Glomerular endothelial cell (primary cell): ENCODE measurements around the gene SLC7A7. TPM values are rescaled to one million over a fixed set of nuclear protein-coding genes. Genes with fewer than 3 reads are reported as not detected.
"Not testable (repeated sequence)": the region's sequence is repeated elsewhere in the genome, so short reads cannot be mapped to it uniquely, and the experiment has no call there.

Source experiments
- DNase-seq: peaks from one replicate; pipeline ENCODE4 v3.0.0-alpha.2; 2011; ENCODE audit warnings: low read depth, low spot score; ENCODE audit errors: extremely low read depth
- total RNA-seq: library from RNA; depleted of rRNA; stranded (reverse); fragments of >200 nt; gene quantifications from 2 replicates; pipeline ENCODE4 v1.2.3, GENCODE V29; 2015

SLC7A7 gene
- total RNA-seq, 1 donor from 2014 or later: 38.2 TPM

DNA sequence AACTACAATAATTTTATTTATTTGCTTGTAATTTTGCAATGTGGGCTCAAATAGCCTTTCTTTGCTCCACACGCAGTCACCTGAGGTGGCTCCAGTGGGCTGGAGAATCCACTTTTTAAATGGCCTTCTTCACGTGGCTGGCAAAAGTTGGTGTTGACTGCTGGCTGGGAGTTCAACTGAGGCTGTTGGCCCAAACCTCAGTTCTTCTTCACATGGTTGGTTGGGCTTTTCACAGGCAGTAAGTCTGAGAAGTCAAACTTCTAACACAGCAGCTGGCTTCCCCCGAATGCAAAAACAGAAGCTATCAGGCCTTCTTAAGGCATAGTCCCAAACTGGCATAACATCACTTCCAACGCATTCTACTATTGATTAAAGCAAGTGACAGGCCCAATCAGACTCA lies 50.9 kb downstream of the SLC7A7 start:
- no peak for DNase-seq

DNA sequence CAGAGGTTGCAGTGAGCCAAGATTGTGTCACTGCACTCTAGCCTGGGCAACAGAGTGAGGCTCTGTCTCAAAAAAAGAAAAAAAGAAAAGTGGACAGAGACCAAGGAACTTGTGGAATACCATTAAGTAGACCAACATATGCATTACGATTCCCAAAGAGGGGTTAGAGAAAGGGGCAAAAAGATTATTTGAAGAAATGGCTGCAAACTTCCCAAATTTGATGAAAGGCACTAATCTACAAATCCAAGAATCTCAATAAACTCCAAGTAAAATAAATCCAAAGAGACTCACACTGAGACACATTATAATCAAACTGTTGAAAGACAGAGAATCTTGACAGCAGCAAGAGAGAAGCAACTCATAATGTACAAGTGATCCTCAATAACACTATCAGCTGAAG lies 53.5 kb downstream of the SLC7A7 start:
- DNase-seq: no peak

DNA sequence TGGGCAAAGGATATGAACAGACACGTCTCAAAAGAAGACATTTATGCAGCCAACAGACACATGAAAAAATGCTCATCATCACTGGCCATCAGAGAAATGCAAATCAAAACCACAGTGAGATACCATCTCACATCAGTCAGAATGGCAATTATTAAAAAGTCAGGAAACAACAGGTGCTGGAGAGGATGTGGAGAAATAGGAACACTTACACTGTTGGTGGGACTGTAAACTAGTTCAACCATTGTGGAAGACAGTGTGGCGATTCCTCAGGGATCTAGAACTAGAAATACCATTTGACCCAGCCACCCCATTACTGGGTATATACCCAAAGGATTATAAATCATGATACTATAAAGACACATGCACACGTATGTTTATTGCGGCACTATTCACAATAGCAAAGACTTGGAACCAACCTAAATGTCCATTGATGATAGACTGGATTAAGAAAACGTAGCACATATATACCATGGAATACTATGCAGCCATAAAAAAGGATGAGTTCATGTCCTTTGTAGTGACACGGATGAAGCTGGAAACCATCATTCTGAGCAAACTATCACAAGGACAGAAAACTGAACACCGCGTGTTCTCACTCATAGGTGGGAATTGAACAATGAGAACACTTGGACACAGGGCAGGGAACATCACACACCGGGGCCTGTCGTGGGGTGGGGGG lies 57.1 kb downstream of the SLC7A7 start:
- DNase-seq: not testable (repeated sequence)

GRCh38 chr14:22753586-22753985 lies 61.6 kb downstream of the SLC7A7 start:
- DNase-seq: no peak

DNA sequence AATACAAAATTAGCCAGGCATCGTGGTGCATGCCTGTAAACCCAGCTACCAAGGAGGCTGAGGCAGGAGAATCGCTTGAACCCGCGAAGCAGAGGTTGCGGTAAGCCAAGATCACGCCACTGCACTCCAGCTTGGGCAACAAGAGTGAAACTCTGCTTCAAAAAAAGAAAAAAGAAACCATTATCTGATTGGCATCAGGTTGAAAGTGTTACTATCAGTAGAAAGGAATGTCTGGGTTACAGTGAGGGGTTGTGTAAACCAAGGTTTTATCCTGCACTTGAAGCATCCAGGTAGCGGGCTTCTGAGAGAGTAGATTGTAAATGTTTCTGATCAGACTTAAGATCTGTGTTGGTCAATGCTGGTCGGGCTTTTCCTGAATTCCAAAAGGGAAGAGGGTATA lies 62.8 kb downstream of the SLC7A7 start:
- DNase-seq: no peak

GRCh38 chr14:22748631-22749068 lies 66.6 kb downstream of the SLC7A7 start:
- no peak for DNase-seq

DNA sequence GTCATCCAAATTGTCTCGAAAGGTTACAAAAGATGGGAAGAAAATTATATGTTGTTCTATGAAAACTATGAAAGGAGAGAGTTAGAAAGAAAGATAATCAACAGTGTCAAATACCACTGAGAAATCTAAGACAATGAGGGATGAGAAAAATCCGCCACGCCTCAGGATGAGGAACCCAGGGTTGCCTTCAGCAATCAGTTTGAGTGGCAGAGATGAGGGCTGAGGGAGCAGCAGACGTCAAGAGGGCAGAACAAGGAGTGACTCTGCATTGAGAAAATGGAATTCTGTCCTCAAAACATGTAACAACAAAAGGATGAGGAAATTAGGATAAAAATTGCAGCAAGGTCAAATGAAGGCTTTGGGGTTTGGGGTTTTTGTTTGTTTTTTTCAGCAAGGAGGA lies 67.0 kb downstream of the SLC7A7 start:
- DNase-seq: no peak

DNA sequence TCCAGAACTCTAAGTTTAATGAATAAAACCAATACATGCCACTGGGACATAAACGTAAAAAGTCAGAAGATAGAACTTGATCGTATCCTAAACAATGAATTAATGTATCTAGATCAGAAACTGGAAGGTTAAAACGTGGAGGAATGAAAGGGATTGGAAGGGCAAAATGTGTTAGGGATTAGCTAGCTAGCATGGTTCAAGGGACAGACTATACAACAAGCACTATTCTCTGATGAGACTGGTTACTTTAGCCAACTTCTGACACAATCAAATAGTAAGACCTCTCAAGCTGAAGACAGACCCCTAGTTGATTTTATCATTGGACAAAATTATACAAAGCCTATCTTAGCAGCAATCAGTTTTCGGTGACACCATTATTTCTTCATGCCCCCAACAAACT lies 67.5 kb downstream of the SLC7A7 start:
- DNase-seq: no peak

- no peak for DNase-seq
Observed at GRCh38 chr14:22740020-22740419, 75.2 kb downstream of the SLC7A7 start.

GRCh38 chr14:22739423-22739822 lies 75.8 kb downstream of the SLC7A7 start:
- peak; percentile 77 for DNase-seq

GRCh38 chr14:22737052-22737451 lies 78.2 kb downstream of the SLC7A7 start:
- no peak for DNase-seq

GRCh38 chr14:22736384-22736783 lies 78.9 kb downstream of the SLC7A7 start:
- not testable (repeated sequence) for DNase-seq

DNA sequence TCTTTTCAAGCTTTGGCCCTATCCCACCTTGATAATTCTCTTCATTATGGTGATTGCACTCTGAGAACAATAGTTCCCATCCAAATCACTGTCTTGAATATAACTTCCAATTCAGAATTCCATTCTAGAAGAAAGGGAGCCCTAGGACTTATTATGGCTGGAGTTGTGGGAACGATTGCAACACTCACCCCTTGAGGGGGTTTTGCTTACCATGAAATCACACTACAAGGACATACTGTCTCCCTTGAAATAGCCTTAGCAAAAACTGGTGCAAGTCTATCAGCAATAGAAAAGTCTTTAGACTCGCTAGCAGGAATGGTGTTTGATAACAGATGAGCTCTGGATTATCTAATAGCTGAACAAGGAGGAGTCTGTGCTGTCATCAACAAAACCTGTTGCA lies 80.1 kb downstream of the SLC7A7 start:
- DNase-seq: no peak

- DNase-seq: no peak
Observed at GRCh38 chr14:22733829-22734228, 81.4 kb downstream of the SLC7A7 start.

- DNase-seq: not testable (repeated sequence)
Observed at GRCh38 chr14:22732062-22732461, 83.2 kb downstream of the SLC7A7 start.

GRCh38 chr14:22726012-22726411 lies 89.2 kb downstream of the SLC7A7 start:
- DNase-seq: no peak

DNA sequence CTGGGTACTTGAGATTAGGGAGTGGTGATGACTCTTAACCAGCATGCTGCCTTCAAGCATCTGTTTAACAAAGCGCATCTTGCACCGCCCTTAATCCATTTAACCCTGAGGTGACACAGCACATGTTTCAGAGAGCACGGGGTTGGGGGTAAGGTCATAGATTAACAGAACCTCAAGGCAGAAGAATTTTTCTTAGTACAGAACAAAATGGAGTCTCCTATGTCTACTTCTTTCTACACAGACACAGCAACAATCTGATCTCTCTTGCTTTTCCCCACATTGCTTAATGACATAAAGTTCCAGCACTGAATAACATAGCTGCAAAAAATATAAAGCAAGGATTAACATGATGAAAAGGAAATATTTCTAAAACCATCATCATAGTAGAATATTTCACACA lies 89.9 kb downstream of the SLC7A7 start:
- DNase-seq: not testable (repeated sequence)

GRCh38 chr14:22724847-22725246 lies 90.4 kb downstream of the SLC7A7 start:
- DNase-seq: not testable (repeated sequence)

DNA sequence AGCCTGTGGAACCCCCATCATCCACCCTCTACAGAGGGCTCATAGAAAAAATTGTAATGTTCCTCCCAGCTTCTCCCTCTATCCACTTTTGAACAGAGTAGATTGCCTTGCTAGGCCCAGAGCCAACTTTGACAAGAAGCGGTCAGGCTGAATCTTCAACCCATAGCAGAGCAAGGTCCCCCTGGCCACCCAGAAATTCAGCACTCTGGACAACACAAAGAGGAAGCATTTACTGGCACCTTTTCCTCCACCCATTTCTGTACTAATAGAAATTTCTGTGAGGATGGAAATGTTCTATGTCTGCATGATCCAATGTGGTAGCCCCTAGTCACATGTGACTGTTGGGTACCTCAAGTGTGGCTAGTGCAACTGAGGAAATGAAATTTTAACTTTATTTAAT lies 91.4 kb downstream of the SLC7A7 start:
- no peak for DNase-seq
